Astrocyte of the cerebellum (primary cell): ENCODE measurements around the gene NHLRC4.
A peak's percentile ranks its signal among the peaks of the same experiment; 100 is the strongest.

Source experiments
- DNase-seq: peaks from one replicate; pipeline ENCODE4 v3.0.0-alpha.2; 2011; ENCODE audit warnings: low read depth
- H3K4me3 ChIP-seq: 2 replicates; pipeline ENCODE4 v1.5.1; 2011; ENCODE audit warnings: mild to moderate bottlenecking, low read depth, low read length, moderate library complexity
- CTCF ChIP-seq: IDR thresholded peaks from 2 replicates; pipeline ENCODE4 v1.5.1; 2012; ENCODE audit warnings: low read length, low read depth, moderate library complexity, mild to moderate bottlenecking; ENCODE audit errors: missing control alignments
- in situ Hi-C: cut with HindIII; loops from 2 replicates; pipeline ENCODE4 v1.10.0; 2017; ENCODE audit warnings: low sequenced_read_pairs

Gene NHLRC4

GRCh38 chr16:574021-574760 lies 7.4 kb downstream of the NHLRC4 start:
- no peak overlapping the region for H3K4me3 ChIP-seq
- in situ Hi-C loops: no loop called here
- no peak for TF ChIP-seq CTCF
- no peak for DNase-seq

DNA sequence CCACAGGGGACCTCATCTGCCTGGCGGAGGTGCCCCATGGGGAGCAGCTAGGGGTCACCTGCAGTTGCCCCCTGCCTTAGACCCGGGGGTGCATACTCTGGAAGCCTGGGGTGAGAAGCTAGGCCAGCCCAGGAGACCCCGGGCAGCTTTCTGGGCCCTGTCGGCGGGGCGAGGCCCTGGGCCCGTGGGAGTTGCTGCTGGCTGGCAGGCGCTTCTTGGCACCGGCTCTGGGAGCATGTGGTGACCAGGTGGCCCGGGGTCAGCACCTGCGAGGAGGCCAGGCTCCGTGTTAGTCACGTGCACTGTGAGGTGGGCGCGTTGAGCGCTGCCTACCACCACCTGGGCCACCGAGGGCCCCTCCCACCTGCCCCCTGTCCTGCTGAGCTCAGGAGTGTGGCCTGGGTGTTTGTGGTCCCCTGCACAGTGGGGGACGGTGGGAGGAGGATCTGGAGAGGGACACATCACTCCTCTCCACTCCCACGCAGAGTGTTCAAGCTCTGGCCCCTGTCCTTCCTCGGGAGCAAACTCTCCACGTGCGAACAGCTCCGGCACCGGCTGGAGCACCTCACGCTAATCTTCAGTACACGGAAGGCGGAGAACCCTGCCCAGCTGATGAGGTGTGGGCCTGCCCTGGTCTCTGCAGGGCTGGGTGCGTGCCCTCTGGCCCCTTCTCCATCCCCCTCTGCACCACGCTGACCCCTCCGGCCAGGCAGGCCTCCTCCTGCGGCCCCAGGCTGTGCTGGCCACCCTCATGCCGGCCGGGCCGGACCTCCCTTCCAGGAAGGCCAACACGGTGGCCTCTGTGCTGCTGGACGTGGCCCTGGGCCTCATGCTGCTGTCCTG lies 8.8 kb downstream of the NHLRC4 start:
- no peak overlapping the region for H3K4me3 ChIP-seq
- in situ Hi-C loops: no loop called here
- no peak for TF ChIP-seq CTCF
- DNase-seq: no peak

- in situ Hi-C loops: no loop called here
- DNase-seq: no peak
- H3K4me3 ChIP-seq: no peak overlapping the region
- no peak for TF ChIP-seq CTCF
Observed at GRCh38 chr16:576197-576822, 9.5 kb downstream of the NHLRC4 start.

DNA sequence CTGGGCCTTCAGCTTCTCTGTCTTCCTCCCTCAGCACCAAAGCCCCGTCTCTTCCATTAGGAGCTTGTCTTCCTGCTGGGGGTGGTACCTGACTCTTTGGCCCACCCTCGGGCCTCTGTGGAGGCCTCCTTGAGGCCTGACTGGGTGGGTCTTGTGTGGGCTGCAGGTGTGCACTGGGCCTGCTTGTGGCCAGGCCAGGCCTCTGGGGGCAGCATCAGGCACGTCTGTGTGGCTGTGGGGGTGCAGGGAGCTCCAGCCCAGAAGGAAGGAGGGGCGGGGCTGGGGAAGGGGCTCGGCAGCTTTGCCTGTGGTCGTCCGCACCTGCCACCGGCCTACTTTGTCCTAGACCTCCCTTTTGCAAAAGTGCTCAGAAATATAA lies 10.0 kb downstream of the NHLRC4 start:
- DNase-seq: no peak
- in situ Hi-C loops: no loop called here
- no peak overlapping the region for H3K4me3 ChIP-seq
- TF ChIP-seq CTCF: peak; percentile 16

- no peak for TF ChIP-seq CTCF
- in situ Hi-C loops: no loop called here
- H3K4me3 ChIP-seq: no peak overlapping the region
- no peak for DNase-seq
Observed at GRCh38 chr16:577796-578195, 11.0 kb downstream of the NHLRC4 start.

GRCh38 chr16:578232-578869 lies 11.5 kb downstream of the NHLRC4 start:
- no peak overlapping the region for H3K4me3 ChIP-seq
- no peak for TF ChIP-seq CTCF
- DNase-seq: no peak
- in situ Hi-C loops: no loop called here
